Measurements from ENCODE around the gene GNAI3. TPM values are rescaled to one million over a fixed set of nuclear protein-coding genes. Genes with fewer than 3 reads are reported as not detected.

Gene GNAI3
- total RNA-seq, 1 experiment from 2014 or later, result 6.4 TPM

DNA sequence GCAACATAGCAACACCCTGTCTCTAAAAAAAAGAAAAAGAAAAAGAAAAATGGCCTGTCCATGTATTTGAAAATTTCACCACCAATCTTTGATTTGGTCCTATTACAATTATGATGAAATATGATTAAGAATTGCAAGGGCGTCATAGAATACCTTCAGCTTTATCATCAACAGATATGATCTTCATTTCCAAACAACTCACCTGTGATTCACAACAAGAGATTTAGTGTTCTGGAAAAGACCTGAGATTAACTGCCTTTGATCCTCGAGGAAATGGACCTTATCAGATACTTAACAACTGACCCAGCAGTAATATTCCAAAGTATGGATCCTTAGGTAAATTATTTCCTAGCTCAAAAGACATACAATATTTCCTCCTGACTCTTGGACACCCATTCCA, 104.0 kb downstream of the GNAI3 start:
- no peaks in the 10 kb centered on the region for H3K27me3 ChIP-seq (replicated peaks; ENCODE audit: control insufficient read depth, insufficient read depth, low read length)
- Mint-ChIP-seq H3K36me3 (ENCODE audit: insufficient read depth, unreplicated experiment) (no peaks in the 10 kb centered on the region), H3K27me3 (ENCODE audit: insufficient read depth, unreplicated experiment) (no peaks in the 10 kb centered on the region), H3K4me3 (ENCODE audit: unreplicated experiment) (no peak overlapping the region), H3K27ac (ENCODE audit: unreplicated experiment) (no peak overlapping the region), H3K9me3 (ENCODE audit: unreplicated experiment) (no peaks in the 10 kb centered on the region), H3K4me1 (ENCODE audit: low read depth, unreplicated experiment) (peaks cover 12% of the 10 kb centered on the region)
- no peak for TF ChIP-seq CTCF (IDR thresholded peaks at IDR 0.05; ENCODE audit: insufficient read depth in 1 of 2, low read depth in 1 of 2, low read length in 1 of 2, severe bottlenecking in 1 of 2, unreplicated experiment in 1 of 2)
- ChIA-PET POLR2A (no interaction called here), CTCF (interaction anchor here (0.7 kb wide), 1 partner anchor 12 kb away, joined by 6 read pairs; no protein-coding TSS in a partner anchor)
- no TSS peak for BruUV-seq (replicated peaks)
- H3K9me3 ChIP-seq, result no peaks in the 10 kb centered on the region
- H3K4me3 ChIP-seq (ENCODE audit: low read depth, low read length), result no peak overlapping the region
- DNase-seq, result no peak
- intact Hi-C loops (cut with micrococcal nuclease; ENCODE audit: unreplicated experiment), result no loop called here
- H3K4me1 ChIP-seq, result no peaks in the 10 kb centered on the region
- H3K36me3 ChIP-seq (ENCODE audit: control insufficient read depth, insufficient read depth, low read length), result no peaks in the 10 kb centered on the region

GRCh38 chr1:109653306-109653705, 104.9 kb downstream of the GNAI3 start:
- Histone ChIP-seq H3K9me3 (no peaks in the 10 kb centered on the region), H3K4me1 (no peaks in the 10 kb centered on the region), H3K4me3 (ENCODE audit: low read depth, low read length) (no peak overlapping the region), H3K36me3 (ENCODE audit: control insufficient read depth, insufficient read depth, low read length) (no peaks in the 10 kb centered on the region), H3K27me3 (replicated peaks; ENCODE audit: control insufficient read depth, insufficient read depth, low read length) (no peaks in the 10 kb centered on the region)
- DNase-seq, result no peak
- peaks cover 12% of the 10 kb centered on the region for H3K4me1 Mint-ChIP-seq (ENCODE audit: low read depth, unreplicated experiment)
- BruUV-seq (replicated peaks), result no TSS peak
- H3K9me3 Mint-ChIP-seq (ENCODE audit: unreplicated experiment), result no peaks in the 10 kb centered on the region
- H3K4me3 Mint-ChIP-seq (ENCODE audit: unreplicated experiment), result no peak overlapping the region
- no peaks in the 10 kb centered on the region for H3K27me3 Mint-ChIP-seq (ENCODE audit: insufficient read depth, unreplicated experiment)
- no peak overlapping the region for H3K27ac Mint-ChIP-seq (ENCODE audit: unreplicated experiment)
- ChIA-PET POLR2A (no interaction called here), CTCF (interaction anchor here (0.7 kb wide), 1 partner anchor 95 kb away, joined by 3 read pairs; no protein-coding TSS in a partner anchor)
- H3K36me3 Mint-ChIP-seq (ENCODE audit: insufficient read depth, unreplicated experiment), result no peaks in the 10 kb centered on the region
- no peak for TF ChIP-seq CTCF (IDR thresholded peaks at IDR 0.05; ENCODE audit: insufficient read depth in 1 of 2, low read depth in 1 of 2, low read length in 1 of 2, severe bottlenecking in 1 of 2, unreplicated experiment in 1 of 2)
- intact Hi-C loops (cut with micrococcal nuclease; ENCODE audit: unreplicated experiment), result no loop called here

DNA sequence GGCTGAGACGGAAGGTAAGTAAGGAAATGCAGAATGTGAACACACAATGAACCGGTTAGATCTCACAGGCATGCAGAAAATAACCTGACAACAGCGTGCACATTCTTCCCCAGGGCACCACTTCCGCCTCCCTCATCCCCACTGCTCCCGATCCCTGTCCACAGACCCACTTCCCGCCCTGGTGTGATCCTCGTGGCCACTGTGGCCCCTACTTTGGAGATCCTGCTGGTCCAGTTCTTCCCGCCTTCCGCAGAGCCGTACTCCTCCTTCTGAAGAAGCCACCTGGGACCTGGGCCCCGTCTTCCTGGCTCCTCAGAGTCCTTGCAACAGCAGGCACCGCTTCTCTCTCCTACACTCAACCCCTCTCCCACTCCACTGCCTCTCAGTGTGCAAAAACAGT, 106.1 kb downstream of the GNAI3 start:
- no peaks in the 10 kb centered on the region for H3K36me3 Mint-ChIP-seq (ENCODE audit: insufficient read depth, unreplicated experiment)
- no peaks in the 10 kb centered on the region for H3K36me3 ChIP-seq (ENCODE audit: control insufficient read depth, insufficient read depth, low read length)
- H3K4me1 ChIP-seq, result no peaks in the 10 kb centered on the region
- H3K27ac Mint-ChIP-seq (ENCODE audit: unreplicated experiment), result no peak overlapping the region
- no peaks in the 10 kb centered on the region for H3K27me3 Mint-ChIP-seq (ENCODE audit: insufficient read depth, unreplicated experiment)
- no peaks in the 10 kb centered on the region for H3K9me3 Mint-ChIP-seq (ENCODE audit: unreplicated experiment)
- H3K27me3 ChIP-seq (replicated peaks; ENCODE audit: control insufficient read depth, insufficient read depth, low read length), result no peaks in the 10 kb centered on the region
- no peak for DNase-seq
- no peak for TF ChIP-seq CTCF (IDR thresholded peaks at IDR 0.05; ENCODE audit: insufficient read depth in 1 of 2, low read depth in 1 of 2, low read length in 1 of 2, severe bottlenecking in 1 of 2, unreplicated experiment in 1 of 2)
- BruUV-seq (replicated peaks), result no TSS peak
- no peaks in the 10 kb centered on the region for H3K9me3 ChIP-seq
- intact Hi-C loops (cut with micrococcal nuclease; ENCODE audit: unreplicated experiment), result no loop called here
- ChIA-PET CTCF (no interaction called here), POLR2A (no interaction called here)
- peaks cover 18% of the 10 kb centered on the region for H3K4me1 Mint-ChIP-seq (ENCODE audit: low read depth, unreplicated experiment)
- peak overlapping the region; percentile 80 for H3K4me3 Mint-ChIP-seq (ENCODE audit: unreplicated experiment)
- no peak overlapping the region for H3K4me3 ChIP-seq (ENCODE audit: low read depth, low read length)

Measured in Caco-2 (cell line).